Mucosa of stomach (tissue), 1 donor: ENCODE results near the gene ZBTB9.

Experiments
- H3K27me3 ChIP-seq: one replicate; pipeline ENCODE4 v1.7.0; 2013; ENCODE audit warnings: mild to moderate bottlenecking, low read length; ENCODE audit not compliant: control insufficient read depth, insufficient read depth
- H3K36me3 ChIP-seq: one replicate; pipeline ENCODE4 v1.7.0; 2013; ENCODE audit warnings: low read length; ENCODE audit not compliant: control insufficient read depth, insufficient read depth
- H3K4me1 ChIP-seq: one replicate; pipeline ENCODE4 v1.7.0; 2013; ENCODE audit warnings: mild to moderate bottlenecking, low read length; ENCODE audit not compliant: control insufficient read depth, insufficient read depth
- H3K4me3 ChIP-seq: one replicate; pipeline ENCODE4 v1.7.0; 2013; ENCODE audit warnings: low read length
- H3K9ac ChIP-seq: one replicate; pipeline ENCODE4 v1.7.0; 2013; ENCODE audit warnings: mild to moderate bottlenecking, low read length, moderate library complexity
- H3K9me3 ChIP-seq: one replicate; pipeline ENCODE4 v1.7.0; 2013; ENCODE audit warnings: mild to moderate bottlenecking, low read length, moderate library complexity; ENCODE audit not compliant: control insufficient read depth
- donor health status: Pancreatic carcinoma.

Gene ZBTB9

DNA sequence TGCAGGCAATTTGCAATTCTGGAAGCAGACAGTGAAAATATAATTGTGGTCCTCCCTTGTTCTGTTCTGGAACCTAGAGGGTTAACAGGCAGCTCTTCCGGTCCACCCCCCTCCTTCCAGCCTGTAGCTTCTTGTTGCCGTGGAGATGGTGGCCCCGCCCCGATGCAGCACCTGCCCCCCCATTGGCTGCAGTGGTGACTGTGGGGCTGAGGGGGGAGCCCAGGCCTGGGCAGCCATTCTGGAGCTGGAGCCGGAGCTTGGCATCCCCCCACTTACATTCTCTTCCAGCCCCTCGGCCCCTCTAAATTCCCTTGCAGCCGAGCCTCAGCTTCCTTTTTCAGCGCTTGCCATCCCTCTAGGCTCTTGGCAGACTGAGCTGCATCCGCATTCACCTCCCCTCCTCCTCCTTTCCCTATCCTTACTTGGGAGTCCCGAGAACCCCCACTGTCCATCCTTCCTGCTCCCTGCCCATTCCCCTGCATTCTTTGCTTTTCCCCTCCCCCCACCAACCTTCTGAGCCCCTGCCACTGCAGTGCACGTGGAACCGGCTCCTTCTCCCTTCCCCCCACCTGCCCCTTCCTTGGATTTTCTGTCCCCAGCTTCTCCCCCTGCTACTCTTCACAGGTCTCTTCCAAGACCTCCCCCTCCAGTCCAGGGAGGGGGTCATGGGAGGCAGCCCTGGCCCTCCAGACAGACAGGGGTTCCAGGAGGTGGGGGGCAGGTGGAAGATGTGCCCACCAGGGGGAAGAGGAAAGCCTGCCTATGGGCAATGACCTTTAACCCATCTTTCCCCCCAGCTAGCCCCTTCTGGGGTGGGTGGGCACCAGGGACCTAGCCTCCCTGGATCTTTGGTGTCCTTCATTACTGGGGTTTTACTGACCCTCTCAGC, 23.1 kb upstream of the ZBTB9 start:
- no peaks in the 10 kb centered on the region for H3K27me3 ChIP-seq
- peaks cover 21% of the 10 kb centered on the region for H3K4me1 ChIP-seq
- no peaks in the 10 kb centered on the region for H3K36me3 ChIP-seq
- no peaks in the 10 kb centered on the region for H3K9me3 ChIP-seq
- no peak overlapping the region for H3K9ac ChIP-seq
- H3K4me3 ChIP-seq = no peak overlapping the region

DNA sequence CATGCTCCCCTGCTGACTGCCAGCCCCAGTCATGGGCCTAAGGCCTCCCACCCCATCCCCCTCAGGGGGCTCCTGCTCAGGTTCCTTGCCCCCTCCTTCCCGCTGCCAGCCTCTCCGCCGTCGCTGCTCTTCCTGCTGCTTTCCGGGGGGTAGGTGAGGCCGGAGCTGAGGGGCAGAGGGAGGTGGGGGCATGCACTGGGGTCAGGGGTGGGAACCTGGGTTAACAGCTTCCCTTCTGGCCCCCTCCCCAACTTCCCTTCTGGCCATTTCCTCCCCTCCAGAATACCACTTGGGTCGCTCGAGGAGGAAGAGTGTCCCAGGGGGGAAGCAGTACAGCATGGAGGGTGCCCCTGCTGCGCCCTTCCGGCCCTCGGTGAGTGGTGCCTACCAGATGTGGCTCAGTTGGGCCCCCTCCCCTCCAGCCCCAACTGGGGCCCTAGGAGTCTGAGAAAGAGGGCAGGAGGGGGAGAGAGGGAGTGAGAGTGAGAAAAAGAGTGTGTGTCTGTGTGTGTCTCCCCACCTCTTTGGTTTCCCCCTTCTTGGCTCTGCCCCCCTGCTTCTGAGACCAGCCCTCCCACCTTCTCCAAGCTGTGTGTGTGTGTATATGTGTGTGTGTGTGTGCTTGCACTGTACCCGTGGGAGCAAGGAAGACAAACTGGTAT, 22.4 kb upstream of the ZBTB9 start:
- Histone ChIP-seq H3K9ac (no peak overlapping the region), H3K4me1 (peaks cover 20% of the 10 kb centered on the region), H3K36me3 (no peaks in the 10 kb centered on the region), H3K4me3 (no peak overlapping the region), H3K27me3 (no peaks in the 10 kb centered on the region), H3K9me3 (no peaks in the 10 kb centered on the region)

DNA sequence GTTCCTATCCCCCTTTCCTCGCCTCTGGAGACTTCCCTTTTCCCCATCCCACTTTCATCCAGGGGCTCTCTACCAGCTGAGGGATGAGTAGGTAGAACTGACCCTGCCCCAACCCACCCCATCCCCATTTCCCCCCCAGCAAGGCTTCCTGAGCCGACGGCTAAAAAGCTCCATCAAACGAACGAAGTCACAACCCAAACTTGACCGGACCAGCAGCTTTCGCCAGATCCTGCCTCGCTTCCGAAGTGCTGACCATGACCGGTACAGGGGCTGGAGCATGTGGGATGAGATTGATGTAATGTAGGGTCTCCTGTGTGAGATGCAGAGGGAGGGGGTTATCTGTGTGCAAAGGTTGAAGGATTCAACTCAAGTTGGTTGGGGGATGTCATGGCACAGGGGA, 21.8 kb upstream of the ZBTB9 start:
- peaks cover 15% of the 10 kb centered on the region for H3K4me1 ChIP-seq
- H3K36me3 ChIP-seq = no peaks in the 10 kb centered on the region
- H3K4me3 ChIP-seq = no peak overlapping the region
- H3K9me3 ChIP-seq = no peaks in the 10 kb centered on the region
- no peaks in the 10 kb centered on the region for H3K27me3 ChIP-seq
- no peak overlapping the region for H3K9ac ChIP-seq

GRCh38 chr6:33433001-33433543, 21.3 kb upstream of the ZBTB9 start:
- Histone ChIP-seq H3K4me3 (no peak overlapping the region), H3K27me3 (no peaks in the 10 kb centered on the region), H3K9ac (no peak overlapping the region), H3K4me1 (peaks cover 15% of the 10 kb centered on the region), H3K9me3 (no peaks in the 10 kb centered on the region), H3K36me3 (no peaks in the 10 kb centered on the region)

GRCh38 chr6:33433544-33434191, 20.7 kb upstream of the ZBTB9 start:
- Histone ChIP-seq H3K27me3 (no peaks in the 10 kb centered on the region), H3K9ac (no peak overlapping the region), H3K4me1 (peaks cover 9% of the 10 kb centered on the region), H3K9me3 (no peaks in the 10 kb centered on the region), H3K36me3 (no peaks in the 10 kb centered on the region), H3K4me3 (no peak overlapping the region)

DNA sequence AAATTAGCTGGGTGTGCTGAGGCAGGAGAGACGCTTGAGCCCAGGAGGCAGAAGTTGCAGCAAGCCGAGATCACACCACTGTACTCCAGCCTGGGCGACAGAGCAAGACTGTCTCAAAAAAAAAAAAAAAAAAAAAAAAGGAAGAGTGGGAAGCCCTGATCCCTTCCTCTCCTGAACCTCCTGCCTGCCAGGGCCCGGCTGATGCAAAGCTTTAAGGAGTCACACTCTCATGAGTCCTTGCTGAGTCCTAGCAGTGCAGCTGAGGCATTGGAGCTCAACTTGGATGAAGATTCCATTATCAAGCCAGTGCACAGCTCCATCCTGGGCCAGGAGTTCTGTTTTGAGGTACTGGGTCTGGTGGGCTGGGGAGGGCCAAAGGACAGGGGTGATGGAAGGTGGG, 19.4 kb upstream of the ZBTB9 start:
- Histone ChIP-seq H3K9me3 (no peaks in the 10 kb centered on the region), H3K4me3 (no peak overlapping the region), H3K27me3 (no peaks in the 10 kb centered on the region), H3K36me3 (no peaks in the 10 kb centered on the region), H3K4me1 (no peaks in the 10 kb centered on the region), H3K9ac (no peak overlapping the region)

DNA sequence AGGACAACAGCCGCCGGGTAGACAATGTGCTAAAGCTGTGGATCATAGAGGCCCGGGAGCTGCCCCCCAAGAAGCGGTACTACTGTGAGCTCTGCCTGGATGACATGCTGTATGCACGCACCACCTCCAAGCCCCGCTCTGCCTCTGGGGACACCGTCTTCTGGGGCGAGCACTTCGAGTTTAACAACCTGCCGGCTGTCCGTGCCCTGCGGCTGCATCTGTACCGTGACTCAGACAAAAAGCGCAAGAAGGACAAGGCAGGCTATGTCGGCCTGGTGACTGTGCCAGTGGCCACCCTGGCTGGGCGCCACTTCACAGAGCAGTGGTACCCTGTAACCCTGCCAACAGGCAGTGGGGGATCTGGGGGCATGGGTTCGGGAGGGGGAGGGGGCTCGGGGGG, 16.7 kb upstream of the ZBTB9 start:
- Histone ChIP-seq H3K4me3 (no peak overlapping the region), H3K9me3 (no peaks in the 10 kb centered on the region), H3K27me3 (no peaks in the 10 kb centered on the region), H3K4me1 (no peaks in the 10 kb centered on the region), H3K9ac (no peak overlapping the region), H3K36me3 (no peaks in the 10 kb centered on the region)

GRCh38 chr6:33438978-33439594, 15.3 kb upstream of the ZBTB9 start:
- Histone ChIP-seq H3K4me3 (no peak overlapping the region), H3K27me3 (no peaks in the 10 kb centered on the region), H3K4me1 (no peaks in the 10 kb centered on the region), H3K9me3 (no peaks in the 10 kb centered on the region), H3K36me3 (no peaks in the 10 kb centered on the region), H3K9ac (no peak overlapping the region)

DNA sequence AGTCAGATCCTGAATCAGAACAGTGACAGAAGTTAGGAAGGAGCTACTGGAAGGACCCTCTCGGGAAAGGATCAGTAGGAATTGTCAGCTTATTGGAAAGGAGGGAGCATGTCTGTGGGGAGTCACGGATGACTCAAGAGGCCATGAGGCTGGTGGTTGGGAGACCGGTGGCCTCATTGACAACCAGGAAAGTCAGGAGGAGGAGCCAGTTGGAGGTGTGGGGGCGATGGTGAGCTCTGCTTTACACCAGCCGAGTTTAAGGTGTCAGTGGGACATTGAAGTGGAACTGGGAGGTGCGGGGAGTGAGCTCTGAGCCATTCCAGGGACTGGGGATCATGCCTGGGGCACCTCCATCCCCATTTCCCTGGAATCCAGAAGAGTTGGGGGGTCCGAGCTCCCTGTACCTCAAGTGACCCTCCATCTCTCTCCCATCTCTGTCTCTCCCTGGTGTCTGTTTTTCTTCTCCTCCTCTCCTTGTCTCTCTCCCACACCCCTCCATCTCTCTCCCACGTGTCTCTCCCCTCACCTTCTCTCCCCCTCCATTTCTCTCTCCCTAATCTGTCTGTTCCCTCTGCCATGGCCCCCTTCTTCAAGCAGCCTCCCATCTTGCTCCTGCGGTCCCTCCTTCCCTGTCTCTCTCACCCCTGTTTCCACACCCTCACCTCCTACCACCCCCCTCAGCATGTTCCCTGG, 14.3 kb upstream of the ZBTB9 start:
- H3K9ac ChIP-seq = no peak overlapping the region
- H3K9me3 ChIP-seq = no peaks in the 10 kb centered on the region
- H3K36me3 ChIP-seq = no peaks in the 10 kb centered on the region
- H3K4me3 ChIP-seq = no peak overlapping the region
- no peaks in the 10 kb centered on the region for H3K4me1 ChIP-seq
- H3K27me3 ChIP-seq = no peaks in the 10 kb centered on the region

- Histone ChIP-seq H3K9me3 (no peaks in the 10 kb centered on the region), H3K9ac (no peak overlapping the region), H3K4me1 (no peaks in the 10 kb centered on the region), H3K4me3 (no peak overlapping the region), H3K27me3 (no peaks in the 10 kb centered on the region), H3K36me3 (no peaks in the 10 kb centered on the region)
Observed at GRCh38 chr6:33440649-33441309, 13.6 kb upstream of the ZBTB9 start.

DNA sequence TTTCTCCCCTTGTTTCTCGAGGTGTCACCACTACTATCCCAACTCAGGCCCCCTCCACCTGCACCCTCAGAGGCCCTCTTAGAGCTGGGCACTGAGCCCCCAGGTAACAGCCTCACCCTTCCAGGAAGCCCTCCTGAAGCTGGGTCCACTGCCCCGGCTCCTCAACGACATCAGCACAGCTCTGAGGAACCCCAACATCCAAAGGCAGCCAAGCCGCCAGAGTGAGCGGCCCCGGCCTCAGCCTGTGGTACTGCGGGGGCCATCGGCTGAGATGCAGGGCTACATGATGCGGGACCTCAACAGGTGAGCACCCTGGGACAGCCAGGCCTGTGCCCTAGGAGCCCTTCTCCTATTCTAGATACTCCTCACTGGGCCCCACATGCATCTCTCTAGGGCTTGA, 12.9 kb upstream of the ZBTB9 start:
- Histone ChIP-seq H3K9ac (no peak overlapping the region), H3K4me1 (no peaks in the 10 kb centered on the region), H3K9me3 (no peaks in the 10 kb centered on the region), H3K36me3 (no peaks in the 10 kb centered on the region), H3K4me3 (no peak overlapping the region), H3K27me3 (no peaks in the 10 kb centered on the region)
